HG03045 (cell line): ENCODE measurements around the gene HAUS2.
"Not testable (repeated sequence)": the region's sequence is repeated elsewhere in the genome, so short reads cannot be mapped to it uniquely, and the experiment has no call there.

Experiments
- ATAC-seq: cut with Tn5 transposase; IDR thresholded peaks from one replicate; pipeline ENCODE4 v1.9.1; 2021; ENCODE audit warnings: mild to moderate bottlenecking, moderate library complexity; ENCODE audit not compliant: unreplicated experiment

The HAUS2 gene

GRCh38 chr15:42548249-42549031 lies at the start of gene HAUS2, which contains the start of gene LRRC57:
TSS of gene HAUS2 (plus strand) at chr15:42548838. CDS start at chr15:42548873, 35 bp downstream.
TSS of gene LRRC57 (minus strand) at chr15:42548793. CDS start at chr15:42548434, 359 bp downstream.
- ATAC-seq: peak; percentile 70

- no peak for ATAC-seq
These were observed 48.6 kb upstream of the HAUS2 start for GRCh38 chr15:42499858-42500609.

GRCh38 chr15:42502477-42502876 lies 46.2 kb upstream of the HAUS2 start:
- ATAC-seq: no peak

GRCh38 chr15:42503825-42504224 lies 44.8 kb upstream of the HAUS2 start:
- no peak for ATAC-seq

GRCh38 chr15:42504631-42505030 lies 44.0 kb upstream of the HAUS2 start:
- no peak for ATAC-seq

- no peak for ATAC-seq
These were observed 41.1 kb upstream of the HAUS2 start for GRCh38 chr15:42507514-42507913.

GRCh38 chr15:42508263-42508690 lies 40.4 kb upstream of the HAUS2 start:
- no peak for ATAC-seq

GRCh38 chr15:42510258-42511006 lies 38.2 kb upstream of the HAUS2 start:
- ATAC-seq: no peak

- ATAC-seq: no peak
These were observed 37.6 kb upstream of the HAUS2 start for GRCh38 chr15:42511007-42511391.

- ATAC-seq: no peak
These were observed 25.3 kb upstream of the HAUS2 start for GRCh38 chr15:42523331-42523730.

GRCh38 chr15:42528970-42529369 lies 19.7 kb upstream of the HAUS2 start:
- ATAC-seq: no peak

- no peak for ATAC-seq
These were observed 15.4 kb upstream of the HAUS2 start for GRCh38 chr15:42533246-42533645.

GRCh38 chr15:42544853-42545629 lies 3.6 kb upstream of the HAUS2 start:
- ATAC-seq: no peak

- ATAC-seq: no peak
These were observed 755 bp upstream of the HAUS2 start for GRCh38 chr15:42547918-42548248.

- no peak for ATAC-seq
These were observed 424 bp downstream of the HAUS2 start for GRCh38 chr15:42549032-42549491.

GRCh38 chr15:42549741-42550392 lies 1.2 kb downstream of the HAUS2 start:
- ATAC-seq: no peak

GRCh38 chr15:42553554-42553953 lies 4.9 kb downstream of the HAUS2 start:
- no peak for ATAC-seq

- not testable (repeated sequence) for ATAC-seq
These were observed 8.0 kb downstream of the HAUS2 start for GRCh38 chr15:42556550-42557207.

- ATAC-seq: no peak
These were observed 10.1 kb downstream of the HAUS2 start for GRCh38 chr15:42558739-42559138.
